PC-9 (cell line): ENCODE data around the gene SPRED2.

Experiments used
- CTCF ChIP-seq: fragments of 200-600 bp; sonication (generic); conservative IDR thresholded peaks from 2 replicates; pipeline ENCODE4 v1.6.1; 2017; ENCODE audit warnings: mixed run types, antibody characterized with exemption, mild to moderate bottlenecking, moderate library complexity
- EZH2 ChIP-seq: fragments of 200-600 bp; sonication (generic); IDR thresholded peaks from 2 replicates; pipeline ENCODE4 v1.8.0; 2017; ENCODE audit warnings: antibody characterized with exemption, low read depth

- TF ChIP-seq CTCF, result no peak
- no peak for TF ChIP-seq EZH2
Observed at GRCh38 chr2:65305934-65306333, 126.5 kb downstream of the SPRED2 start.
